GM18526 (cell line): ENCODE measurements around the gene BMP7.

Experiments used
- POLR2A ChIP-seq: IDR thresholded peaks from 3 replicates; pipeline ENCODE4 v1.6.1; 2011; ENCODE audit not compliant: insufficient read length; ENCODE audit errors: extremely low read depth

BMP7 gene

DNA sequence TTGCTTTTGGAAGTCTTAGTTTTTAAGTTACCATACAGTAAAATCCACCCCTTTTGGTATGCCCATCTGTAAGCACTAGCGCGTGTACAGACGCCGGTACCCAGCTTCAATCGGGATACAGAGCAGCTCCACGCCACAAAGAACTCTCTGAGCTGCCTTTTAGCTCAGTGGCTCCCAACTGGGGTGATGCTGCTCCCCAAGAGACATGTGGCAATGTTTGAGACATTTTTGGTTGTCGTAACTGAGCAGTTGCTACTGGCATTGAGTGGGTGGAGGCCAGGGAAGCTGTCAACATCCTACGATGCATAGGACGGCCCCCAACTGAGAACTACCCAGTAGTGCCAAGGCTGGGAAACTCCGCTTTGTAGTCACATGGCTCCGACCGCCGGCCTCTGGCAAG lies 73.3 kb downstream of the BMP7 start:
- no peak for TF ChIP-seq POLR2A

DNA sequence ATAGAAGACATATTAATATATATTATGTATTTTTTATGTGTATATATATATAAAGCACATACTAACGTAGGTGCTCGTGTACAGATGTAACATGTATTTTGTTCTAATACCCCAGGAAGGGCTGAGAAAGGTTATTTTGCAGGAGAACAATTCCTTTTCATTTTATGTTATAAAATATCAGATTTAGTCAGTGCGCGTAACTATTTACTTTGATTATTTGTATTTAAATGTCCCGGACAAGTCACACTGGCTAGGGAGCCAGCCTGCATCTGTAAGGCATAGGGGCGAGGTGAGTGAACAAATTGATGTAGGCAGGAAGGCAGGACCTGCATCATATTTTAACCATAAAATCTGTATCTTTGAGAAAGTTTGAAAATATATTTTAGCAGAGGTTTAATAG lies 74.1 kb downstream of the BMP7 start:
- TF ChIP-seq POLR2A, result no peak

GRCh38 chr20:57190536-57191264 lies 75.7 kb downstream of the BMP7 start:
- TF ChIP-seq POLR2A, result no peak

GRCh38 chr20:57189713-57190112 lies 76.7 kb downstream of the BMP7 start:
- no peak for TF ChIP-seq POLR2A

DNA sequence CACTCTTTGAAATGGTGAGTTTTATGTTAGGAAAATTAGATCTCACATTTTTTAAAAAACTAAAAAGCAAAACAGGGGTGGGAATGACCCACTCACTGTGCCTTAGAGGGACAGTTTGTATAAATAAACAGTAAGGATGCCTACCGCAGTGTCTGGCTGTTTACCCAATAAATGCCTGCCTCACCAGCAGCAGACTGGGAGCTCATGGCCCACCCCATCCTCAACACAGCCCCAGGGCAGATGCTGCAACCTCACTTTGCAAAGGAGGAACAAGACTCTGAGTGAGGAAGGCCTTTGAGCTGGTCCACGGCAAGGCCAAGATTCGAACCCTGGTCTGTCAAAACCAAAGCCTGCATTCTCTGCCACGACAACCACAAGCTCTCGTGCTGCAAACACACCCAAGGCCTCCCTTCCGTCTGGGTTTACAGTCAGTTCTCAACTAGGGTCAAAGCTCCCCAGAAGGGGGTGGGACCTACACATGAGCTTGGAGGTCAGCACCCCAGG lies 77.8 kb downstream of the BMP7 start:
- TF ChIP-seq POLR2A, result no peak

DNA sequence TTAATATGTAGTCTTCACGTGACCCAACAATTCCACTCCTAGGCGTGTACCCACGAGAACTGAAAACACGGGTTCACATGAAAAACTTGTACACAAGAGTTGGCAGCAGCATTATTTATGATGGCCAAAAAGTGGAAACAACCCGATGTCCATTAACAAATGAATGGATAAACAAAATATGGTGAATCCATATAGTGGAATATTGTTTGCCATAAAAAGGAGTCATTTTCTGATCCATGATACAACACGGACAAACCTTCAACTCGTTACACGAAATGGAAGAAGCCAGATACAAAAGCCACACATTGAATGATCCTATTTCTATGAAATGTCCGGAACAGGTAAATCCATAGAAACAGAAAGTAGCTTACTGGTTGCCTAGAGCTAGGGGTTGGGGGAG lies 78.4 kb downstream of the BMP7 start:
- TF ChIP-seq POLR2A, result no peak

- TF ChIP-seq POLR2A, result no peak
Measured at GRCh38 chr20:57187068-57187634, 79.3 kb downstream of the BMP7 start.

DNA sequence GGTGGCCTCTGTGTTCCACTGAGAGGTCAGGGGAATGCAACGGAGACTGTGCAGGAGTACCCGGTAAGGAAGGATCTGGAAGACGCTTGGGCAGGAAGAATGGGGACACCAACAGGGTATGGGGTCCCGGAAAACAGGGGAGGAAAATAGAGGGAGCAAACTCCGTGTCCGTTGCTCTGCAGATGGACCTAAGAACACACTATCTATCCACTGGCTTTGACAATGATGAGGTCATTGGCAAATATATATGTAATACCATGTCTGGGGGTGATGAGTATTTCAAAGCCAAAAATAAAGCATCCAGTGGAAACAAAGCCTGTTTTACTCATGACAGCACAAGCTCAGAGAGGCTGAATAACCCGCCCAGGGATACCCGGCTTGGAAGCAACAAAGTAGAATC lies 80.2 kb downstream of the BMP7 start:
- no peak for TF ChIP-seq POLR2A

GRCh38 chr20:57185188-57185743 lies 81.2 kb downstream of the BMP7 start:
- TF ChIP-seq POLR2A, result no peak

DNA sequence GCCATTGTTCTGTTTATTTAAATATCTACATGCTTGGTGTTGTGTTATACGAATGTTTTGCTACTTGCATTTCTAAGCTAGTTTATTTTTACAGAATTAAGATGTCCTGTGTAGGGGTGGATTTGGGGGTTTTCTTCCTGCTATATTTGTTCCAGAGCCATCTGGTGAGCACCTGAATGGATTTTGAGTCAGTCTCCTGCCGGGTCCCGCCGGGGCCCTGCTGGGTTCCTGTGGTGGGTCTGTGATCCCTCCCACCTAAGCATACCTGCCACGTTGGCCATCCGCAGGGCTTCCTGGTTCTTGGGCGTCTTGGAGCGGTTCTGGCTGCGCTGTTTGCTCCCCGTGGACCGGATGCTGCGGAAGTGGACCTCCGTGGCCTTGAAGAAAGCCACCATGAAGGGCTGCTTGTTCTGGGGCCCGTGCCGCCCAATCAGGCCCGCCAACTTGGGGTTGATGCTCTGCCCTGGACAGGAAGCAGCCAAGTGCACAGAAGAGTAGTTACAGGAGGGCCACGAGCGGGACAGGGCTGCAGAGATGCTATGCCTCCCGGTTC lies 82.9 kb downstream of the BMP7 start:
- no peak for TF ChIP-seq POLR2A

GRCh38 chr20:57181639-57182038 lies 84.8 kb downstream of the BMP7 start:
- TF ChIP-seq POLR2A, result no peak

GRCh38 chr20:57180954-57181353 lies 85.5 kb downstream of the BMP7 start:
- no peak for TF ChIP-seq POLR2A

DNA sequence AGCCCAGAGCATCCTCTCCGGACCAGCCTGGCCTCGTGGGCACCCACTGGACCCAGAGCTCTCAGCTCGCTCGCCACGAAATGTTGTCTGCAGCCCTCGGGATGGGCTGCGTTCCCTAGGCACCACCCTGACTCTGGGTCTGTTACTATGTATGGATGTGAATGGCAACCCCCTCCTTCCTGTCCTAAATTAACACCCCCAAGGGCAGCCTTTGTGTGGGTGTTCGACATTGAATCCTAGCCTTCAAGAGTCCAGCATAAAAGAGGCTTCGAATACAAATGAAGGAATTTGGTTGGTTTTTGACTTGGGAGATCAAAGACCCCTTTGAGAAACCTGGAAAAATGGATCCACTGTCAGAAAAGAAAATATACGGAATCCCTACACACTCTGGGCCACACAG lies 86.1 kb downstream of the BMP7 start:
- TF ChIP-seq POLR2A, result no peak

DNA sequence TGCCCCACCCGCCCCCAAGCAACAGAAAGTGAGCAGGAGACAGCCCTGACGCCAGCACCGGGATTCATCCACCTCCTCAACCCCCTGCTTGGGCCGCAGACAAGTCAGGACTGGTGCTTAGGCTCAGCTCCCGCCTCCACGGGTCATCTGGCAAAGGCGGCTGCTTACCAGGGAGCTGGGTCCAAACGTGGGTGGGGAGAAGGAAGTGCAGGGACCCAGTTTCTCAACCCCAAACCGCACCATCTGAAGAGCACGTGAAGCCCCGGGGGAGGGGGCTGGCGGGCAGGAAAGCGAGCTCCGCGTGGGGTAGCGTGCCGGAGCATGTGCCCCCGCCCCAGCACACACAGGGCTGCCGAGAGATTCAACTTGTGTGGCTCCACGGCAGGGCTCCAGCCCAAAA lies 87.2 kb downstream of the BMP7 start:
- no peak for TF ChIP-seq POLR2A

DNA sequence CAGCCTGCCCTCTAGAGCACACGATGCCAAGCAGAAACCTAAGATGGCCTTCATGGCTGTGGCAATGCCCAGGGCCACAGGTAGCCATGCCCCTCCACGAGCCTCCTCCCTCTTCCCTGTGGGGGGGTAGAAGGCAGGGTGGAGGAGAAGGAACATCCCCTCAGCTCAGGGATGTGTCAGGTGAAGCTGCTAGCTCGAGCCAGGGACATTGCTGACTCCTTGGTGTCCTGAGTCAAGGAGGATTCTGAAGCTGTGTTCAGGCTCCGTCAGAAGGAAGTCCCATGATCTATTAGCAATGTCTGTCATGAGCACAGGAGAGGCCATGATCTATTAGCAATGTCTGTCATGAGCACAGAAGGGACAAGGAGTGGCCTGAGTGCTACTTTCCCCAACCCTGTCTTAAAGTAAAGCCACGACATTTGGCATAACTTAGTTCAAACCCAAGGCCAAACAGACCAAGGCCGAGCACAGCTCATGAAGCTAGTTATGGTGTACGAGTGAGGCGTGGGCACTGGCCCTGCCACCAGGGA lies 87.8 kb downstream of the BMP7 start:
- TF ChIP-seq POLR2A, result no peak
